CD1c-positive myeloid dendritic cell (primary cell): ENCODE data around the gene CLMP.
A peak's percentile ranks its signal among the peaks of the same experiment; 100 is the strongest.

ENCODE experiments used
- DNase-seq: peaks from one replicate; pipeline ENCODE4 v3.0.0-alpha.2; 2016; ENCODE audit errors: extremely low spot score

The CLMP gene

DNA sequence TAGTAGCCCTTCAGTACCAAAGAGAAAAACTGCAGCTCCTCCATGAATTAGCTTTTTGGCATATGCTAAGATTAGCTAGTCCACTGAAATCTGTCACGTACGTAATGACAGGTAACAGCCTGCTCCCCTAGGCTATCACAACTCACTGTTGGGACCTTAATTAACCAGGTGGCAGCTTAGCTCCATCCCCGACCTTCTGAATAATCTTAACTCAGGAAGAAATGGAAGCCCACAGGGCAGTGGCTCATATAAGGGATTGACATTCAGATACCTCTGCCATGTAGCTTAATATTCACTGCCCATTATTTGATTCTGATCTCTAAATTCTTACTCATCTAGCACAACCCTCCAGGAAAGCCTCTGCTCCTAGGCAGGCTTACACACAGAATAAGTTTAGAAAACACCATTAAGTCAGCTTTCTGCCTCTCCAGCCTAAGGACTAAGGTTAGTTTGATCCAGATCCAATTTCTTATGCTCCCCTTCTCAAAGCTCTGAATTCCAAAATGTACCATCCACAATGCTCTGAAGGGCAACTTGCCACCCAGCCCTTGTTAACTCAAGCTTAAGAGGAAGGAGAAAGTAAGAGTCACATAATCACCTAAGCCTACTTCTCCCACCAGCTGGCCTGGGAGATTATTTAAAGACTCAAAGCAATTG is 138.1 kb downstream of the CLMP start:
- no peak for DNase-seq

DNA sequence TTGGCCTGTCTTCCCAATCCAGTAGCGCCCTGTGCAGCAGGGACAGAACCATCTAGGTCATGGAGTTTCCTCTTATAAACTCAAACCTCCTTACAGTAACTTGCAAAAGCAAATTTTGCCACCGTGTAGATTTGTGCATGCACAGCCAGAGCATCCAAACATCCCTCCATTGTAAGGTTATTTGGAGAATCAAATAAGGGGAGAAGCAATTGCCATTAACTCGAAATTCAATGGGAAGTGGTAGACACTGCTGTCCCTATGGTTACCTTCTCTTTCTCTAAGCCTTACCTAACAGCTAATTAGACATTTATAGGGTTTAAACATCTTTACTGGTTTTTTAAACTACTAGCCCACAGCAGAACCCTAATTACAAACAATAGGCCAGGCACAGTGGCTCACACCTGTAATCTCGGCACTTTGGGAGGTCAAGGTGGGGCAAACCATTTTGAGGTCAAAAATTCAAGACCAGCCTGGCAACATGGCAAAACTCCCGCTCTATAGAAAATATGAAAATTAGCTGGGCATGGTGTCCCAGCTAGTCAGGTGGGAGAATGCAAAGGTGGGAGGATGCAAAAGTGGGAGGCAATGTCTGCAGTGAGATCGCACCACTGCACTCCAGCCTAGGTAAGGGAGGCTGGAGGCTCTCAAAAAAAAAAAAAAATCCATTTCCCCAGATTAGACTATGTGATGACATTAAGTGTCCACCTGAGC is 139.7 kb downstream of the CLMP start:
- DNase-seq = no peak

DNA sequence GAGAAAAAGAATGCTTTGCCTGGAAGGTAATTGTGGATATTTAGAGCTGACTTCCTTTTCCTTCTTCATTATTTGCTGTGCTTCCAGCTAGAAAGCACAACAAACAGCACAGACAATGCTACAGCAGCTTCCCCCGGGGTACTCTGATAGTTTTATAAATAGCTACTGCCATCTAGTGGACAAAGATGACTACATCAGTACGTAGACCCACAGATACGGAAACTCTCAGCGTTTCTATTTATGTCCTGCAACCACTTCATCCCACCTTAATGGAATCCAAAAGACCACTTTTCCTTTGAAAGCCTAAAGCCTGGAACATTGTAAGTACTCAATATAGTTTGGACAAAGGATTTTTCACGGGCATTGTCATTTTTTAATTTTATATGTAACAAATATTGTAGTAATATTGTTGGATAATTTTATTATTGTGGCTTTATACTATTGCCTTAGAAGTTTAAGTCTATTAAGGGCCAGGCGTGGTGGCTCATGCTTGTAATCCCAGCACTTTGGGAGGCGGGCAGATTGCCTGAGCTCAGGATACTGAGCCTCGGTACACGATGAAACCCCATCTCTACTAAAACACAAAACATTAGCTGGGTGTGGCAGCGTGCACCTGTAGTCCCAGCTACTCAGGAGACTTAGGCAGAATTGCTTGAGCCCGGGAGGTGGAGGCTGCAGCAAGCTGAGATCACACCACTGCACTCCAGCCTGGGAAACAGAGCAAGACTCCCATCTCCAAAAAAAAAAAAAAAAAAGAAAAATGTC is 140.6 kb downstream of the CLMP start:
- peak; percentile 84 for DNase-seq

DNA sequence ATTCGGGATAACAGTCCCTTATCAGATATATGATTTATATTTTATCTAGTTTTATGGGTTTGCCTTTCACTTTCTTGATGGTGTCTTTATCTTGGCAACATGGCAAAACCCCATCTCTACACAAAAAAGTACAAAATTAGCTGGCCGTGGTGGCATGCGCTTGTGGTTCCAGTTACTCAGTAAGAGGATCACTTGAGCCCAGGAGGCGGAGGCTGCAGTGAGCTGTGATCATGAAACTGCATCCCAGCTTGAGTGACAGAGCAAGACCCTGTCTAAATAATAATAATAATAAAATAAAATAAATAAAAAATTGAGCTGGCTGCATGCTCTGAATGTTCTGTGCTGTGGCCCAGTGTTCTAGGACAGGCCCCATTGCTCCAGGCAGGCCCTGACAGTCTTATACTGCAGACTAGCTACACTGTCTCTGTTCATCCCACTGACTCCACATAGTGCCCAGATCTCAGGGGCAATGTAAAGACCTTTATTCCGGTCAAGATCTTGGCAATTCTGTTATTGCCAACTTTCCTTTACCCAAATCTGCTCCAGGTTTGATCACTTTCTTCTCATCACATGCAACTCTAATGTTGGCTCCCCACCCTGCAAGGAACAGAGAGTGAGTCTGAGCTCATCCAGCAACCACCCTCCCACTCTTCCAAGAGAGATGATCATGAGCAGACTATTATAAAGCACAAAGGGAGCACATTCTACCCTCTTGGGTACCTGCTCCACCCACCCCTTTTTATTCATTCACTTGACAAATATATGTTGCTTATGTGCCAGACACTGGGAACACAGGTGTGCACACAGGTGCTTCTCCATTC is 141.9 kb downstream of the CLMP start:
- no peak for DNase-seq

DNA sequence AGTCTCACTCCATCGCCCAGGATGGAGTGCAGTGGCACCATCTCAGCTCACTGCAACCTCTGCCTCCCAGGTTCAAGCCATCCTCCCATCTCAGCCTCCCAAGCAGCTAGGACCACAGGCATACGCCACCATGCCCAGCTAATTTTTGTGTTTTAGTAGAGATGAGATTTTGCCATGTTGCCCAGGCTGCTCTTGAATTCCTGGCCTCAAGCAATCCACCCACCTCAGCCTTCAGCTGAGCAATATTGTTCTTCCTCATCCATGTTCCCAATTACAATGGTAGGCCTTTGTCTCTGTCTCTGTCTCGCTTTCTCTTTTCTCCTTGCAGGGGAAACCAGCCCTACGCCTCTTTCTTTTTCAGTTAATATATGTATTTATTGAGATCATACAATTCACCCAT is 143.4 kb downstream of the CLMP start:
- no peak for DNase-seq

DNA sequence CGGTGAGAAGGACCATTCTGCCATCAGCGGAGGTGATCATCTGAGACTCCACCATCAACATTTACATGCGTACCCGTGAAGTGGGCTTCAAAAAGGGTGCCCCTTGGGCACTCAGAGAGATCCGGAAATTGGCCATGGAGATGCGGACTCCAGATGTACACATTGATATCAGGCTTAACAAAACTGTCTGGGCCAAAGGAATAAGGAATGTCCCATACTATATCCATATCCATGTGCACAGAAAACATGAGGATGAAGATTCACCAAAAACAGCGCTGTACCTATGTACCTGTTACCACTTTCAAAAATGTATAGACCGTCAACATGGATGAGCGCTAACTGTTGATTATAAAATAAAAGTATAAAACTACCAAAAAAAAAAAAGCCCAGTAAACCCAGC is 143.9 kb downstream of the CLMP start:
- no peak for DNase-seq

DNA sequence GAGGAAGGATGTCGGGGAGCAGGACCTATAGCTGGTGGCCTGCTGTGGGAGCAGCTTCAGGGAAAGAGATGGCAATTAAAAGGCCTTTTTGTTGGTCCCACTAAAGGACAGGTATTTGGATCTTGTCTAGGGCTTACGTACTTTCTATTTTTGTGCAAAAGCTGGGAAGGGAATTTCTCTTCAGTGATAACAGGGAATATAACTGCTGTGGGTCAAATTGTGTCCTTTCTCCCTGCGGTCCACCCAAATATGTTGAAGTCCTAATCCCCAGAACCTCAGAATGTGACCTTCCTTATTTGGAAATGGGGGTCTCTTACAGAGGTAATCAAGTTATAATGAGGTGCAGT is 147.1 kb downstream of the CLMP start:
- no peak for DNase-seq

DNA sequence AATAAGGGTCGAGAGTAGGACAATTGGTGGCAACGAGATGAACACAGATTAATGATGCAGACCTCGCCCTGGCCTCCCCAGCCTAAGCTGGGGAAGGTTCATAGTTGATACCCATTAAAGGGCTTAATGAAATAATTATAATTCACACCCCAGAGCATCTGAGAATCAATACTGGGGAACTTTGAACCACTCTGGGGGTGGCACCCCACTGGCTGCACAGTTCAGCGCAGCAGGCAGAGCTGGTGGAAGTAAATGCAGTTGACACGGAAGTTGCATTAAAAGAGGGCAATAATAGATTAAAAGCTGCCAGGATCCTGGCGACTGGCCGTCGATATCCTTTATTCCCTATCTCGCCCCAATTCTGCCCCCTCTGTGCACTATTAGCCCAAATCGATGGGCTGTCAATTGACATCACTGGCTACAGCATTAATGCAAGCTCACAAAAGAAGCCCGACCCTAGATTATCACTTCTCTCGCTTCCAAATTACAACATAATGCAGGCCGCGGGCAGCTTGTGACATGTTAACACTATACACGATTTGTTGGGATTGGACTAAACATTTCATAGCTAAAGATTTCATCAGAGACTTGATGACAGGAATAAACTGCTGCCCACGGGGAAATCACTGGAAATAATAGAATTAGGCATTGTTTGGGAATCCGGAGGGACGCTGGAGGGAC is 147.6 kb downstream of the CLMP start:
- DNase-seq = no peak

DNA sequence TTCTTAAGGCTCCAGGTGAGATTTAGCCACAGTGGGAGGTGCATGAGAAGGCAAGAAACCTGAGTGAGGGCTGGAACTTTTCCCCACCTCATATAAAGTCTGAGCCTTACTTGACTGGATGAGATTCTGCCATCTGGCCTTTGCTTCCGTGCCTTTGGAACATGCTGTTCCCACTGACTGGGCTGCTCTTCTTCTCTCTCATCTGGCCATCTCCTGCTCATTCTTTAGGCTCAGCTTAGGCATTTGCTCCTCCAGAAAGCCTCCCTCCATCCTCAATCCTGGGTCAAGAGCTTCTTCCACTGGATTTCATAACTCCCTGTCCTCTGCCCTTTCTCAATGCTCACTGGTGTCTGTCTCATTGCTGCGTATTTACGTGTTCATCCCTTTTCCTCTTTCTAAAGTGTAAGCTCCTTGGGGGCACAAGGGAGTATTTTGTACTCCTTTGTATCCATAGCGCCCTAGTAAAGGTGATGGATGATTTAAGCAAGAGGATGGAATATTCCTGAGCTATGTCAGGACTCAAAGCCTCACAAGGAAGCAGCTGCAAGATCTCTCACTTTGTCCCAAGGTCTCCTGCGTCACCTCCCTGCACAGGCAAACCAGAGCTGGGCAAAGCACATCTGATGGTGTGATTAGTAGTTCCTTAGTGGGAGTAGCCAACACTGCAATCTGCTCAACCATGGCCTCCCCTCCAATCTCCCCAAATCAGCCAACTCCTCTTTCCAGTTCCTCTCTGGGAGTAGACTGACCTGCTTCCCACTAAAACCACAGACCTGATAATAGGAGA is 148.4 kb downstream of the CLMP start:
- DNase-seq = no peak

DNA sequence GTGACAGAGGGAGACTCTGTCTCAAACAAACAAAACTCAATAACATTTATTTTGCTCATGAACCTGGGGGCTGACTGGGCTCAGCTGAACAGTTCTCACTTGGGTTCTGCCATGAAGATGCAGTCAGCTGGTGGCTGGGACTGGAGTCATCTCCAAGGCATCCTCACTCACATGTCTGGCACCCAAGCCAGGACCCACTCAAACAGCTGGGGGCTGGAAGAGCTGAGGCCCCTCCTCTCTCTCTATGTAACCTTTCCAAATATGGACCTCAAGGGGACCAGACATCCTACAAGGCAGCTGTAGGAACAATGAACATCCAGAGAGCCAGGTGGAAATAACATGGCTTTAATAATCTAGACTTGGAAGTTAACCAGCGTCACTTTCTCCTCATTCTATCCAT is 149.9 kb downstream of the CLMP start:
- no peak for DNase-seq

DNA sequence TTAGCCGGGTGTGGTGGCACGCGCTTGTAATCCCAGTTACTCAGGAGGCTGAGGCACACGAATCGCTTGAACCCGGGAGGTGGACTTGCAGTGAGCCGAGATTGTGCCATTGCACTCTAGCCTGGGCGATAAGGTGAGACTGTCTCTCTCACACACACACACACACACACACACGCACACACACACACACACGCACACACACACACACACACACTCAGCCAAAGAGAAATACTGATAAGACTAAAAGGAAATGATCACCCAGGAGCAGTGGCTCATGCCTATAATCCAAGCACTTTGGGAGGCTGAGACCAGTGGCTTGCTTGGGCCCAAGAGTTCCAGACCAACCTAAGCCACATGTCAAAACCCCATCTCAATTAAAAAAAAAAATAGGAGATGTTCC is 153.9 kb downstream of the CLMP start:
- DNase-seq = no peak

DNA sequence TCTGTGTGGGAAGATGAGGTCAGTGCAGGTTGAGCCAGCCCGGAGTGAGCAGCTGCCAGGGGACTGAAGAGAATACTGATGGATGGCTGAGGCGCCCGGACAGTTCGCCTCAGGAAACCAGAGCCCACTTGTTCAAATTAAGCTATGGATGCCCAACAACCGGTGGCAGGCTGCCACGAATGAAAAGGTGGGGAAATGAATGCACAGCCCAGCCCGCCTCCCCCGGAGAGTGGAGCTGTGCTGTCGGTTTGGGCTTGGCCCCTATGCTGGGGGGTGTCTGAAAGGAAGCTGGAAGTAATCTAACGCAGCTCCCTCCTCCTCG is 155.0 kb downstream of the CLMP start:
- DNase-seq = no peak

DNA sequence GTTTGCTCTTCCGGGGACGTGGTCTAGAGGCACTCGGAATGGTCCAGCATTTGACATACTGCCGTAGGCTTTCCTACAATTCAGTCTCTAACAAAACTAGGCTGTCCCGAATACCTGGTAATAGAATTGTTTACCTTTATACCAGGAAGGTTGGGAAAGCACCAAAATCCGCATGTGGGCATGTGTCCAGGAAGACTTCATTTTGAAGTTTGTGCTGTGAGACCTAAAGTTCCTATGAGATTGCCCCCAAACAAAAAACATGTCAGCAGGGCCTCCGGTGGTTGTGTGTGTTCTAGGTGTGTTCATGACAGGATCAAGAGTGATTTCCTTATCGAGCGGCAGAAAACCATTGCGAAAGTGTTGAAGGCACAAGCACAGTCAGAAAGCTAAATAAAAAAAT is 159.2 kb downstream of the CLMP start:
- DNase-seq = no peak

DNA sequence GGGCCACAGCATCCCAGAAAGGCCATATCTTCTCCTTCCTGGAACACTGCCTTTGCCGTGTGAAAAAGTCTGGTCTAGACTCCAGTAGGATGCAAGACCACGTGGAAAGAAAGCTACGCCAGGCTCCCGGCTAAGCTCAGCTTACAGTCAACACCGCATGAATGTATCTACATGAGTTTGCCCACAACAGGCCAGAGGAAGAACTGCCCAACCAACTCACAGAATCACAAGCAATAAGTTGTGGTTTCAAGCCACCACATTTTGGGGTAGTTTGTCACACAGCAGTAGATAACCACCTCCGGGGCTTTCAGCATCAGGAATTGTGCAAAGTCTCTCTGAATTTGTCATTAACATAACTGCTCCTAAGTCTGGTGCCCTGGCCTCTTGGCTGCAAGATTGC is 160.5 kb downstream of the CLMP start:
- DNase-seq = no peak

DNA sequence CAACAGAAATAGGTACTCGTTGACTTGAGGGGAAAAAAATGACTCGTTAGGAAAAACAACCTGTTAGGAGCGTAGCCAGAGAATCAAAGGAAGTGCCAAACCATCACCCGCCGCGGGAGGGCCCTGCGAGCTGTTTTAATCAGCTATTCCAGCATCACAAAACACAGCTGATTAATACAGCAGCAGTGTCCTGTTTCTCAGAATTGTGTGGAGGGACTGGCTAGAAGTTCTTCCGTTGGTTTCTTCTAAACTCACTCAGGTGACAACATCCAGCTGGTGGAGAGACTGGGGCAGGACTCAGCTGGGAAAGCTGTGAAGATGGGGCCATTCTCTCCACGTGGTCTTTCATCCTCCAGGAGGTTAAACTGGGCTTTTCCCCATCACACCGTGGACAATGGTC is 161.2 kb downstream of the CLMP start:
- DNase-seq = no peak

DNA sequence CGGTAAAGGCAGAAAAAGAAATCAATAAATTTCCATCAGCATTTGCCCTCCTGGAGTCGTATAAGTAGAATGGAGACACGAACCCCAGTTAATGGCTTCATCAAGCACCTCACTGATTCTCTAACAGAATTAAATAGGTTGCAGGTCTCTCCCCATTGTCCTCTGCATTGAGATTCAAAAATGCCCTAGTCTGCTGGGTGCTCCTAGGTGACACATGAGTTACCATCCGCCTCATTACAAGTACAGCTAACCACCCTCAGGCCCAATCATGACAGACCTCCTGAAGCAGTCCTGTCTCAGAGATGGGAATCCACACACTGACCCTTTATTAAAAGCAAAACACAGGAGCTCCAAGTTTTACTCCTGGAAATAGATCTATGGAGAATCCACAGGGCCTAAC is 164.5 kb downstream of the CLMP start:
- DNase-seq = no peak

DNA sequence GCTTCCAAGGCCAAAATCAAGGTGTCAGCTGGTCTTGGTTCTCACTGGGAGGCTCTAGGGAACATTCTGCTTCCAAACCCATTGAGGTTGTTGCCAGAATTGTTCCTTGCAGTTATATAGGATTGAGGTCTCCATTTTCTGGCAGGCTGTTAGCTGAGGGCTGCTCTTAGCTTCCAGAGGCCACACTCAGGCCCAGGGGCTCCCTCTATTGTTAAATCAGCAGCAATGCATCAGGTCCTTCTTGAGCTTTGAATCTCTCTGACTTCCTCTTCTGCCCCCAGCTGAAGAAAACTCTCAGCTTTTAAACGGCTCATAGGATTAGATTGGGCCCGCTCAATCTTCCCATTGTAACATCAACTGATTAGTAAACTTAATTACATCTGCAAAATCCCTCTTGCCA is 174.1 kb downstream of the CLMP start:
- peak; percentile 74 for DNase-seq
